Subcutaneous abdominal adipose tissue (tissue), 5 donors: ENCODE results near the gene SLC25A48.

Experiments used
- H3K27ac ChIP-seq: one replicate; pipeline ENCODE4 v1.7.0; 2013; ENCODE audit warnings: low read depth, mild to moderate bottlenecking, inconsistent platforms, low read length, moderate library complexity
- H3K27me3 ChIP-seq, 5 donors: one replicate each; pipeline ENCODE4 v1.7.0; 2013; ENCODE audit warnings: low read length in 5 of 5, inconsistent platforms in 1 of 5; ENCODE audit not compliant: control insufficient read depth in 5 of 5, insufficient read depth in 4 of 5
- H3K36me3 ChIP-seq, 5 donors: one replicate each; pipeline ENCODE4 v1.7.0; 2013; ENCODE audit warnings: low read length in 5 of 5; ENCODE audit not compliant: control insufficient read depth in 5 of 5, insufficient read depth in 5 of 5
- H3K4me1 ChIP-seq, 5 donors: one replicate each; pipeline ENCODE4 v1.7.0; 2013; ENCODE audit warnings: low read length in 5 of 5, mild to moderate bottlenecking in 3 of 5, moderate library complexity in 1 of 5; ENCODE audit not compliant: control insufficient read depth in 5 of 5, insufficient read depth in 5 of 5
- H3K4me3 ChIP-seq, 5 donors: one replicate each; pipeline ENCODE4 v1.7.0; 2013; ENCODE audit warnings: low read length in 5 of 5, low read depth in 1 of 5
- H3K9ac ChIP-seq, 5 donors: one replicate each; pipeline ENCODE4 v1.7.0; 2013; ENCODE audit warnings: low read length in 5 of 5, mild to moderate bottlenecking in 4 of 5, moderate library complexity in 3 of 5
- H3K9me3 ChIP-seq, 5 donors: one replicate each; pipeline ENCODE4 v1.7.0; 2013; ENCODE audit warnings: low read length in 5 of 5; ENCODE audit not compliant: control insufficient read depth in 5 of 5
- donor health status: healthy.
- donor health status: healthy.
- donor health status: healthy.
- donor health status: healthy.
- donor health status: healthy.

Gene SLC25A48, protein sequence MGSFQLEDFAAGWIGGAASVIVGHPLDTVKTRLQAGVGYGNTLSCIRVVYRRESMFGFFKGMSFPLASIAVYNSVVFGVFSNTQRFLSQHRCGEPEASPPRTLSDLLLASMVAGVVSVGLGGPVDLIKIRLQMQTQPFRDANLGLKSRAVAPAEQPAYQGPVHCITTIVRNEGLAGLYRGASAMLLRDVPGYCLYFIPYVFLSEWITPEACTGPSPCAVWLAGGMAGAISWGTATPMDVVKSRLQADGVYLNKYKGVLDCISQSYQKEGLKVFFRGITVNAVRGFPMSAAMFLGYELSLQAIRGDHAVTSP

DNA sequence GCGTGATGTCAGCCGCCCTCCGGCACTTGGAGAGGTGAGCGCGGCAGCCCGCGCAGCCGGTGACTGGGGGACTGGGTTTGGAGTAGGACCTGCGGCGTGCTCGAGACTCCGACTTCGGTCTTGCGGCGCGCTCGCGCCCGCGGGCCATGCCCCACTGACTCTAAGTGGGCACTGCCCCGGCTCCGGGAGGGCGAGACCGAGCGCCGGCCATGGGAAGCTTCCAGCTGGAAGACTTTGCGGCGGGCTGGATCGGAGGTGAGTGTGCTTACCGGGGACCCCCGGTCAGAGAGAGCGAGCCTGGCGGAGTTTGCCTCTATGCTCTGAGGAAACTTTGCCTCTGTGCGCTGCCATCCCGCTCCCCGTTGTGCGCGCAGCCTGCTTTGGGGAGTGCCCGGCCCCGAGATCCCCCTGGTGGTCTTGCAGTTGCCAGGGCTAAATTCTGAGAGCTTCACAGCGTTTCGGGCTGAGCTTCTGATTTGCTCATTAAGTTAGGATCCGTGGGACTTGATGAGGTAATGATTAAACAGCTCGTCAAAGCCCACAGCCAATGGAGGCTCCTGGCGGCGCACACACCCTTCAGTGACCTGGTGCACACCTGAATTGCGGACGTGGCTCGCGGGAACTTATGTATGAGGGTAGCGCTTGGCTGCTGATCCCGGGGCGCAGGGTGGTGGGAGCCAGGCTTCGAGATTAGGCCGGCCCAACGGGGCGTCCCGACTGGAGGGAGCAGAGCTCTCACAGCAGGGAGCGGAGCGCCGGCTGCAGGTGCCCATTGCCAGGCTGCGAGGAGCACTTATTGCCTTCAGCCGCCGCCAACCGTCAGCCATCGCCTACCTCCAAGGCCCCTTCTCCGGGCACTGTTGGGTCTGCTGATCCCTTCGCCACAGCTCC is at the start of gene SLC25A48:
Gene SLC25A48, plus strand, starts transcription at position 25 of the 891 bp plus-strand sequence. Its CDS starts 185 bp downstream, at position 210.
- H3K9me3 ChIP-seq, result peaks cover 0 to 3% (median 0%) of the 10 kb centered on the region in 5 donors
- H3K4me1 ChIP-seq, result peaks cover 0 to 18% (median 13%) of the 10 kb centered on the region in 5 donors
- no peak within 1 kb of the TSS for H3K9ac ChIP-seq
- peak within 1 kb of the TSS; percentile 29 to 66 (median 55) for H3K4me3 ChIP-seq
- no peak within 1 kb of the TSS for H3K27ac ChIP-seq
- peaks cover 25 to 44% (median 40%) of the 10 kb centered on the region in 5 donors for H3K27me3 ChIP-seq
- H3K36me3 ChIP-seq, result no peaks in the 10 kb centered on the region

DNA sequence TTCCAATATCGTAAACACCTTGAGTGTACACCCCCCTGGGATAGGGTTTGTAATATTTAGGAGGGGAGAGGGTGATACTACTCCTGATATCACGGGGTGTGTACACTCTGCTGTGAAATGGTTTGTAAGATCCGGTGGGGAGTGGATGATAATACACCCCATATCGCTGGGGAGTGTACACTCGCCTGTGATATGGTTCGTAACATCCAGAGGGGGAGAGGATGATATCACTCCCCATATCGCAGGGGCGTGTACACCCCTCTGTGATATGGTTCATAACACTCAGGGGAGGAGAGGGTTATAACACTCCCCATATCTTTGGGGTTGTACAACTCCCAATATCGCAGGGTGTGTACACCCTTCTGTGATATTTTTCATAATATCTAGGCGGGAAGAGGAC is 33.8 kb upstream of the SLC25A48 start:
- Histone ChIP-seq H3K4me3 (no peak overlapping the region), H3K4me1 (no peaks in the 10 kb centered on the region), H3K9ac (no peak overlapping the region), H3K27ac (no peak overlapping the region), H3K36me3 (no peaks in the 10 kb centered on the region), H3K27me3 (peaks cover 0 to 17% (median 7%) of the 10 kb centered on the region in 5 donors), H3K9me3 (peaks cover 0 to 5% (median 0%) of the 10 kb centered on the region in 5 donors)

DNA sequence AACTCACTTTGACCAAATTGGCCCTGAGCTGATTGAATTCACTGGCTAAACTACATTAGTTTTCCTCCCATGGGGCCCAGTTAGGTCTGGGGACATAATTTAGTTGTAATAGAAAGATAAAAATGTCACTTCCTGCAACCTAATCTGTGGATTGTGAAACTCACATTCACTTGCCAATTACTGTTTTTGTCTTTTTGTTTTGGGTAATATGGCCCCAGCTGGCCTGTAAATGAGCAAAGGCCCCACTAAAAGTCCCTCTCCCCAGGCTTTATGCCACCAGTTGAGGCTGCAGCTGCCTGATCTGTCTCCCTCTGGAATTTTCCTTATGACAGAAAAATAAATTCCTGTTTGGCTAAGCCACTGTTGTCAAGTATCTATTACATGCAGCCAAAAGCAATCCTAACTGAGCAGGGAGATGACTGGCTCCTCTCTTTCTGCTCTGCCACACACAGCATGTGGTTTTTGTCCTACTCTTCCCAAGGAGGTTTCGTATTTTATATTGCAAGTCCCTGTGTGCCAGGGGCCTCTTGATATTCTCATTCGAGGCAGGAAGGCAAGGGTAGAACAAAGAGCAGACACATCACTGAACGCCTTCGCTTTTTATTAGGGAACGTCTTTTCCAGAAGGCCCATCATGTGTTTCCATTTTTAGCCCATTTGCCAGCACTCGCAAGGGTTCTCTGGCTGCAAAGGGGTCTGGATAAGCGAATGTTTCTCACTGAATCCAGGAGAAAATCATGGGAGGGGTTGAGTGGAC is 24.1 kb upstream of the SLC25A48 start:
- Histone ChIP-seq H3K27ac (peak overlapping the region; percentile 1), H3K9me3 (peaks cover 0 to 6% (median 0%) of the 10 kb centered on the region in 5 donors), H3K4me1 (peaks cover 0 to 19% (median 11%) of the 10 kb centered on the region in 5 donors), H3K36me3 (no peaks in the 10 kb centered on the region), H3K27me3 (peaks cover 0 to 7% (median 3%) of the 10 kb centered on the region in 5 donors), H3K4me3 (peak overlapping the region in 1 of 5 donors; percentile 0), H3K9ac (no peak overlapping the region)

DNA sequence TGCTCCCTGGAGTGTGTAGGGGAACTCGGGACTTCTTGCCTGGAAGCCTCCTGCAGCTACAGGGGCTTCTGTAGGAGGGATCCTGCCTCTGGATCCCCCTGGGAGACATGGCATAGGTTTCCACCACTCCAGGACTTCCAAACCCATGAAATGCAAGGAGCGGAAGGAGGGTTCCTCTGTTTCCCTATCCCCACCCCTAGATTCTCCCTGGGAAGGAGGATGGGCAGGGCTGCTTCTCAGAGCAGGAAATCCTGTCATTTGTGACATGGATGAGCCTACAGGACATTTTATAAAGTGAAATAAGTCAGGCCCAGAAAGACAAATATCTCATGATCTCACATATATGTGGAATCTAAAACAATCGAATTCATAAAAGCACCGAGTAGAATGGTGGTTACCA is 23.5 kb upstream of the SLC25A48 start:
- Histone ChIP-seq H3K27ac (no peak overlapping the region), H3K9ac (no peak overlapping the region), H3K27me3 (peaks cover 0 to 7% (median 3%) of the 10 kb centered on the region in 5 donors), H3K4me3 (no peak overlapping the region), H3K36me3 (no peaks in the 10 kb centered on the region), H3K4me1 (peaks cover 0 to 19% (median 11%) of the 10 kb centered on the region in 5 donors), H3K9me3 (peaks cover 0 to 6% (median 0%) of the 10 kb centered on the region in 5 donors)

DNA sequence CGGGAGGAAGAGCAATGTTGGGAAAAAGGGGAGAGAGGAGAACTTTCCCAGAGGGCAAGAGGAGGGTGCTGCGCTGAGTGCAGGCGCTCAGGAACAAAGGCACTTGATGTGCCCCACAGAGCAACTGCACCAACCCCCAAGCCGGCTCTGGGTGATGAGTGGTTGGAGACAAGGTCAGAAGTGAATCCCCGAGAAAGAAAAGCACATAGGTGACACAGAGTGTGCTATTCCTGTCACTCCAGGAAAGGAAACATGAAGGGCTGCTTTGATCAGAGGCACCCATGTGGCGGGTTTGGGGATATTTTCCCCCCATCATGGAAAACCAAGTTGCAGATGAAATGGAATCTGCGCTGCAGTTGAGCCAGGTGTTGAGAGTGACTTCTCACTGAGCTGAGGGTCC is 20.7 kb upstream of the SLC25A48 start:
- peaks cover 0 to 19% (median 11%) of the 10 kb centered on the region in 5 donors for H3K4me1 ChIP-seq
- H3K27me3 ChIP-seq, result peaks cover 0 to 7% (median 3%) of the 10 kb centered on the region in 5 donors
- peaks cover 0 to 6% (median 0%) of the 10 kb centered on the region in 5 donors for H3K9me3 ChIP-seq
- H3K27ac ChIP-seq, result no peak overlapping the region
- H3K36me3 ChIP-seq, result no peaks in the 10 kb centered on the region
- H3K4me3 ChIP-seq, result no peak overlapping the region
- no peak overlapping the region for H3K9ac ChIP-seq

DNA sequence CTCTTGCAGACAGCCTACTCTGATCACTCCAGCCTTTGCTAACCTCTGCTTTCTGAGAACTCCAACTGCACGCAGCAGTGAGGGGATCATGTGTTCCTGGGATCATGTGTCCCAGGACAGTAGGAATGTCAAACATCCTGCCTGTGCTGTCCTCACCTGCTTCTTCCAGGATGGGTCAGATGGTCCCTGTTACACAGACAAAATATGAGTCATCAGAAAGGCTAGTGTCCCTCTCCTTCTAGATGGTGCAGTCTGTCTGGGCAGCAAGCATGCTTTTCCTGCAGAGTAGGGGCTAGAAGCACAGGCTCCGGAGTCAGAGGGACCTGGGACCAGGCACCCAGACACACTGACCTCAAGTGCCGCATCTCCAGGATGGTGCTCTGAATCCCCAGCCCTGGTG is 20.1 kb upstream of the SLC25A48 start:
- no peaks in the 10 kb centered on the region for H3K36me3 ChIP-seq
- no peak overlapping the region for H3K27ac ChIP-seq
- peaks cover 0 to 19% (median 11%) of the 10 kb centered on the region in 5 donors for H3K4me1 ChIP-seq
- H3K4me3 ChIP-seq, result no peak overlapping the region
- no peak overlapping the region for H3K9ac ChIP-seq
- peaks cover 0 to 6% (median 0%) of the 10 kb centered on the region in 5 donors for H3K9me3 ChIP-seq
- H3K27me3 ChIP-seq, result peaks cover 0 to 7% (median 3%) of the 10 kb centered on the region in 5 donors

DNA sequence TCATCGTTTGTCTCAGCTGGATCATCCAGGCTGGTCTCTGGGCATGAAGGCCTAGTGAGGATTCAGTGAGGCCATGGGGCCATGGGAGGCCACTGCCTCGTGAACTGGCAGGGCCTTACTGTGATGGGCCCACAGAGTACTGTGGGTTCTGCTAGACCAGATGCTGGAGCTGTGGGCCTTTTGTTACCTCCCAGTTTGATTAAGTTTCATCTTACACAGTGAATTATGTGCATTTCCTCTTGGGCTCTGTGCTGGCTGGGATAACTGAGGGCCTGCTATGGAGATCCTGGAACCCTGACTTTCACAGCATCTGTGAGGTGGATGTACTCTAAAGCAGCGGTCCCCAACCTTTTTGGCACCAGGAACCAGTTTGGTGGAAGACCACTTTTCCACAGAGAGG is 19.7 kb upstream of the SLC25A48 start:
- H3K4me3 ChIP-seq, result no peak overlapping the region
- H3K9me3 ChIP-seq, result peaks cover 0 to 6% (median 0%) of the 10 kb centered on the region in 5 donors
- H3K27me3 ChIP-seq, result peaks cover 0 to 7% (median 3%) of the 10 kb centered on the region in 5 donors
- H3K36me3 ChIP-seq, result no peaks in the 10 kb centered on the region
- peaks cover 0 to 16% (median 11%) of the 10 kb centered on the region in 5 donors for H3K4me1 ChIP-seq
- H3K9ac ChIP-seq, result no peak overlapping the region
- no peak overlapping the region for H3K27ac ChIP-seq

DNA sequence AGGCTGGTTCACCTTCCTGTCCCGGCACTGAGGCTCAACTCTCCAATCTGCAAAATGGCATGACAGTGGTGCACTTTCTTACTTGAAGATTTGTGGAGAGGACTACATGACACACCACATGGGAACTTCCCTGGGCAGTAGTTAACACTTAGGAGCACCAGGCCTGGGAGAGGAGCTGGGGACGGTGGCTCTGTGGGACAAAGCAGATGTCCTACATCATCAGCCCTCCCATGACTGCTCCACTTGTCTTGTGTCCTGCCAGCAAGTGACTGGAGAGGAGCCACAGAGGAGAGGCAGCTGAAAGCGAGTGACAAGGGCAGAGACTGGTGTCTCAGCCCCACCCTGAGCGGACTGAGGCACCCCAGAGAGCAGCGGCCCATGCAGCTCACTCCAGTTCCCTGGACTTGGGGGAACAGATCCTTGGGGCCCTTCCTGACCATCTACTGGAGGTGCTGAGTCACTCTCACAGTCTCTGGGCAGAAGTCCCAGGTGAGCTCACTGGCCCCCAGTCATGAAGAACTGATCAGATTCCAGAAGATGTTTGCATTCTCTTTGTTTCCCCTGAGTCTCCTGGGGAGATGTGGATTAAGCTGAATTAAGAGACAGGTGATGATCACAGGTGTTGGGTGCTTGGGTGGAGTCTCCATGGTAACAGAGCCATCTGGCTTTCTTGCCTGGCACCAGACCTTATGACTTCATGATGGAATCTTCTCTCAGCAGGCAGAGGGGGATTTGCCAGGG is 13.2 kb upstream of the SLC25A48 start:
- Histone ChIP-seq H3K9ac (no peak overlapping the region), H3K27me3 (peaks cover 0 to 3% (median 0%) of the 10 kb centered on the region in 5 donors), H3K4me1 (no peaks in the 10 kb centered on the region), H3K36me3 (no peaks in the 10 kb centered on the region), H3K9me3 (no peaks in the 10 kb centered on the region), H3K27ac (no peak overlapping the region), H3K4me3 (no peak overlapping the region)

DNA sequence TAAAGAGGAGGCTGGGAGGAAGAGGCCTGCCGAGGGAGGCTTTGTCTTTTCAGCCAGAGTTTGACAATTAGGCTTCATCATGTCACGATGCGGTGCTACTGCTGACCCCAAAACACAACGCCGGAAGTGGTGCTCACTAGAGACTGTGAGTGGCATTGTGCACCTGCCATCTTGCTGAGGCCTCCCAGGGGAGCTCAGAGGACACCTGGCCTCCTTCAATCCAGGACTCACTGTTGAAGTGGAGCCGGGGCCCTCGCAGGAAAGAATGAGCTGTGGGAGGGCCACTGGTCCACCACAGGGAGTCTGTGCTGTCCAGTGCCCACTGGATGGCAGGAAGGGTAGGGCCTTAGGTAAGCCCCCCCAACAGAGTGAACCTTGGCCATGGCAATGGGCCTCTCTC is 12.7 kb upstream of the SLC25A48 start:
- no peak overlapping the region for H3K4me3 ChIP-seq
- no peaks in the 10 kb centered on the region for H3K4me1 ChIP-seq
- no peaks in the 10 kb centered on the region for H3K9me3 ChIP-seq
- H3K9ac ChIP-seq, result no peak overlapping the region
- no peaks in the 10 kb centered on the region for H3K36me3 ChIP-seq
- H3K27ac ChIP-seq, result no peak overlapping the region
- H3K27me3 ChIP-seq, result peaks cover 0 to 3% (median 0%) of the 10 kb centered on the region in 5 donors
